Lung (tissue), 12 donors: ENCODE measurements around the gene RTN1. TPM values are rescaled to one million over a fixed set of nuclear protein-coding genes. Genes with fewer than 3 reads are reported as not detected.

Source experiments
- ATAC-seq: fragments of 200-7000 bp; cut with Tn5 transposase; one replicate; pipeline ENCODE4 v1.9.1; 2020; ENCODE audit warnings: moderate number of reproducible peaks; ENCODE audit not compliant: insufficient read depth, low FRiP score
- DNase-seq, 3 donors: peaks; one replicate each; pipeline ENCODE4 v3.0.0-alpha.2; 2013 to 2017
- H3K27ac ChIP-seq, 2 donors: one replicate each; pipeline ENCODE4 v1.5.1; 2013; ENCODE audit warnings: mild to moderate bottlenecking in 2 of 2, moderate library complexity in 2 of 2, control low read depth in 1 of 2, inconsistent platforms in 1 of 2, low read depth in 1 of 2, low read length in 1 of 2
- H3K27me3 ChIP-seq, 3 donors: one replicate each; pipeline ENCODE4 v1.5.1; 2013; ENCODE audit warnings: low read length in 2 of 3; ENCODE audit not compliant: control insufficient read depth in 3 of 3, insufficient read depth in 3 of 3
- H3K36me3 ChIP-seq, 4 donors: one replicate each; pipeline ENCODE4 v1.5.1; 2013; ENCODE audit warnings: low read length in 4 of 4, mild to moderate bottlenecking in 1 of 4, moderate library complexity in 1 of 4; ENCODE audit not compliant: control insufficient read depth in 4 of 4, insufficient read depth in 4 of 4
- H3K4me1 ChIP-seq, 5 donors: one replicate each; pipeline ENCODE4 v1.5.1; 2013; ENCODE audit warnings: low read length in 5 of 5, mild to moderate bottlenecking in 2 of 5, moderate library complexity in 1 of 5; ENCODE audit not compliant: control insufficient read depth in 5 of 5, insufficient read depth in 5 of 5
- H3K4me3 ChIP-seq: one replicate; pipeline ENCODE4 v1.5.1; 2013; ENCODE audit warnings: mild to moderate bottlenecking, control low read depth, moderate library complexity
- H3K9ac ChIP-seq, 2 donors: one replicate each; pipeline ENCODE4 v1.5.1; 2013; ENCODE audit warnings: low read length in 2 of 2, control low read depth in 1 of 2; ENCODE audit not compliant: insufficient read depth in 1 of 2
- H3K9me3 ChIP-seq, 4 donors: one replicate each; pipeline ENCODE4 v1.5.1; 2013; ENCODE audit warnings: low read length in 3 of 4, mild to moderate bottlenecking in 1 of 4, moderate library complexity in 1 of 4; ENCODE audit not compliant: control insufficient read depth in 4 of 4, insufficient read depth in 3 of 4
- WGBS, 2 donors: extraction: QIAGEN DNeasy Blood & Tissue Kit; methylation state at CpG; one replicate each; pipeline ENCODE4 v1.1.7; 2013; 5-methylcytosine and 5-hydroxymethylcytosine counted together
- polyA plus RNA-seq, 2 donors: library from polyadenylated mRNA; stranded (reverse); fragments of 200-250 nt; gene quantifications; one replicate each; pipeline ENCODE4 v1.2.1, GENCODE V29; 2013
- total RNA-seq, 2 donors: library from RNA; depleted of rRNA in 1 of 2; stranded (reverse); fragments of >200 nt in 1 of 2; gene quantifications; one replicate each; pipeline ENCODE4 v1.2.1, GENCODE V29; 2014 to 2021
- TF ChIP-seq, protein P1 (sequence below): IDR thresholded peaks from 2 replicates; pipeline ENCODE4 v1.5.1; 2012; ENCODE audit warnings: mild to moderate bottlenecking; ENCODE audit errors: control extremely low read depth, extremely low read depth
- donor health status: control.
- donor health status: control.
- donor health status: Bipolar disorder and iron deficiency.
- donor health status: healthy.
- donor health status: DM: yes; HTN: yes; CAD: no.

The RTN1 gene
- total and polyA plus RNA-seq, 4 donors, result 2.4 to 9.0 (median 6.9) TPM

DNA sequence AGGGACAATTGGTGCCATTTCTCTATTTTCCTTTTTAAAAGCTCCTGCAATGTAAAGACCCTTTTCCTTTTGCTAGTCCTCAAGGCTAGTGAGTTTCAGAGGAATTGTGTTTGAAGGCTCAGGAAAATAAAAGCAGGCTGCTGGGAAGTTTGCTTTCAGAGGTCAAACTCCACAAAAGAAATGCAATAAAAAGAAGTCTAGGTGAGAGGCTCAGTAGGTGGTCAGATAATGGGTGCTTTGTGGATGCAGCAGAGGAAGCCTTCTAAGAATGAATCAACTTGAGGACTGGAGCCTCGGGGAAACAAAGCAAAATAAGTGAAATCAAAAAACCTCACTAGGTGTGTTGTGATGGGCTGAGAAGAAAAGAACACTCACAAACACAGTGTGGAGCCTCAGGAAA, 304.3 kb downstream of the RTN1 start:
- H3K27ac ChIP-seq, result no peak overlapping the region
- H3K9me3 ChIP-seq, result peaks cover 0 to 3% (median 0%) of the 10 kb centered on the region in 4 donors
- DNase-seq (no peak), ATAC-seq (no peak)
- H3K4me1 ChIP-seq, result no peaks in the 10 kb centered on the region
- WGBS, 2 donors, result 46 to 65% methylated on average over 1 of the region's 1 CpG
- no peak overlapping the region for H3K4me3 ChIP-seq
- H3K27me3 ChIP-seq, result no peaks in the 10 kb centered on the region
- TF ChIP-seq, protein P1, sequence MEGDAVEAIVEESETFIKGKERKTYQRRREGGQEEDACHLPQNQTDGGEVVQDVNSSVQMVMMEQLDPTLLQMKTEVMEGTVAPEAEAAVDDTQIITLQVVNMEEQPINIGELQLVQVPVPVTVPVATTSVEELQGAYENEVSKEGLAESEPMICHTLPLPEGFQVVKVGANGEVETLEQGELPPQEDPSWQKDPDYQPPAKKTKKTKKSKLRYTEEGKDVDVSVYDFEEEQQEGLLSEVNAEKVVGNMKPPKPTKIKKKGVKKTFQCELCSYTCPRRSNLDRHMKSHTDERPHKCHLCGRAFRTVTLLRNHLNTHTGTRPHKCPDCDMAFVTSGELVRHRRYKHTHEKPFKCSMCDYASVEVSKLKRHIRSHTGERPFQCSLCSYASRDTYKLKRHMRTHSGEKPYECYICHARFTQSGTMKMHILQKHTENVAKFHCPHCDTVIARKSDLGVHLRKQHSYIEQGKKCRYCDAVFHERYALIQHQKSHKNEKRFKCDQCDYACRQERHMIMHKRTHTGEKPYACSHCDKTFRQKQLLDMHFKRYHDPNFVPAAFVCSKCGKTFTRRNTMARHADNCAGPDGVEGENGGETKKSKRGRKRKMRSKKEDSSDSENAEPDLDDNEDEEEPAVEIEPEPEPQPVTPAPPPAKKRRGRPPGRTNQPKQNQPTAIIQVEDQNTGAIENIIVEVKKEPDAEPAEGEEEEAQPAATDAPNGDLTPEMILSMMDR, result no peak
- no peaks in the 10 kb centered on the region for H3K36me3 ChIP-seq
- H3K9ac ChIP-seq, result no peak overlapping the region

DNA sequence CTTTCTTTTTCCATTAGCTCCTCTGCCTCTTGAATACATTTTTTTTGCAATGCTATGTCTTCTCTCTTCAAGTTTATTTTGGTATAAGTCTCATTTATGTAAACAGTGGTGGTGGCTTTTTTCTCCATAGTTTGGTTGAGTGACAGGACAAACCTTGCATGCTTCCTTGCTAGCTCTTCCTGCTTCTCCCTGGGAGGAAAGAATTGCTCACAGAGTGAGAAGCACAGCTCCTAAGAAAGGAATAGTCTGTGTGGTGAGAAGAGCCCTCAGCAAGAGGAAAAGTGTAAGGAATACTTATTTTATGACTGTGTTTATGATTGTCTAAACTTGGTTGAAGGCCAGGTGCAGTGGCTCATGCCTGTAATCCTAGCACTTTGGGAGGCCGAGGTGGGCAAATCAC, 305.5 kb downstream of the RTN1 start:
- TF ChIP-seq, protein P1, result no peak
- Histone ChIP-seq H3K9ac (no peak overlapping the region), H3K27ac (no peak overlapping the region), H3K36me3 (no peaks in the 10 kb centered on the region), H3K4me3 (no peak overlapping the region), H3K4me1 (no peaks in the 10 kb centered on the region), H3K27me3 (no peaks in the 10 kb centered on the region), H3K9me3 (peaks cover 0 to 3% (median 0%) of the 10 kb centered on the region in 4 donors)
- 67 to 95% methylated on average over 1 of the region's 1 CpG for WGBS, 2 donors
- no peak for DNase-seq
- no peak for ATAC-seq

DNA sequence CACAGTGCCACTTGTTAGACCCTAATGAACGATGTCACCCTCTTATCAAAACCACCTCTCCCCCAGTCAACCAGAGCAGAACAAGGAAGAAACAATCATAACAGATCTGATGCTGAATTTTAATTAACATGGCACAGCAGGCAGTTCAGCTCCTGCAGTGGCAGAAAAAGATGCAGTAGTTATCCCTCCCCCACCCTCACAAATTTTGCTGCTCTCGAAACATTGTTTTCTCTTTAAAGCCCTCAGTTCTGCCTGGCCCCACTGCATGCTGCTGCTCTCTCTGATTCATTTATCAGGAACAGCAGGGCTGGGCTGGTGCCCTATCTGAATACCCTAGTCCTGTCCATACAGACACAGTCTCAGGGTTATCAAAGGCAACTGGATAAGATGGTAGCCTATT, 306.2 kb downstream of the RTN1 start:
- Histone ChIP-seq H3K4me1 (no peaks in the 10 kb centered on the region), H3K27me3 (no peaks in the 10 kb centered on the region), H3K36me3 (no peaks in the 10 kb centered on the region), H3K9me3 (no peaks in the 10 kb centered on the region), H3K4me3 (no peak overlapping the region), H3K9ac (no peak overlapping the region), H3K27ac (no peak overlapping the region)
- no peak for DNase-seq
- ATAC-seq, result no peak
- TF ChIP-seq, protein P1, result no peak
- 25 to 31% methylated on average over 2 of the region's 2 CpGs for WGBS, 2 donors

DNA sequence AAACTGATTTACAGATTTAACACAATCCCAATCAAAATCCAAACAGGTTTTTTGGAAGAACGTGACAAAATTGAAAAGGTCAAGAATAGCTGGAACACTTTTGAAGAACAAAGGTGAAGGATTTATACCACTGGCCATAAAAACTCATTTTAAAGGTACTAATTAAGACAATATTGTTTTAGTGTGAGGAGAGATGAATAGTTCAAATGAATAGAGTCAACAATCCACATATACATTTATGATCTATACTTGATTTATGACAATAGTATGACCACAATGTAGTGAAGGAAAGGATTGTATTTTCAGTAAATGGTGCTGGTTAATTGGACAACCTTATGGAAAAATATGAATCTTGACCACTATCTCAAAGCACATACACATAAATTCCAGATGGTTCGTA, 323.3 kb downstream of the RTN1 start:
- no peaks in the 10 kb centered on the region for H3K4me1 ChIP-seq
- H3K4me3 ChIP-seq, result no peak overlapping the region
- H3K36me3 ChIP-seq, result no peaks in the 10 kb centered on the region
- peaks cover 0 to 5% (median 0%) of the 10 kb centered on the region in 4 donors for H3K9me3 ChIP-seq
- no peak overlapping the region for H3K9ac ChIP-seq
- no peaks in the 10 kb centered on the region for H3K27me3 ChIP-seq
- H3K27ac ChIP-seq, result no peak overlapping the region
- DNase-seq (no peak), ATAC-seq (no peak)
- TF ChIP-seq, protein P1, result no peak
- WGBS, 2 donors, result 89 to 91% methylated on average over 2 of the region's 2 CpGs
